Mucosa of stomach (tissue), 1 donor: ENCODE results near the gene ZNF771.

ENCODE experiments used
- H3K27me3 ChIP-seq: one replicate; pipeline ENCODE4 v1.7.0; 2013; ENCODE audit warnings: mild to moderate bottlenecking, low read length; ENCODE audit not compliant: control insufficient read depth, insufficient read depth
- H3K36me3 ChIP-seq: one replicate; pipeline ENCODE4 v1.7.0; 2013; ENCODE audit warnings: low read length; ENCODE audit not compliant: control insufficient read depth, insufficient read depth
- H3K4me1 ChIP-seq: one replicate; pipeline ENCODE4 v1.7.0; 2013; ENCODE audit warnings: mild to moderate bottlenecking, low read length; ENCODE audit not compliant: control insufficient read depth, insufficient read depth
- H3K4me3 ChIP-seq: one replicate; pipeline ENCODE4 v1.7.0; 2013; ENCODE audit warnings: low read length
- H3K9ac ChIP-seq: one replicate; pipeline ENCODE4 v1.7.0; 2013; ENCODE audit warnings: mild to moderate bottlenecking, low read length, moderate library complexity
- H3K9me3 ChIP-seq: one replicate; pipeline ENCODE4 v1.7.0; 2013; ENCODE audit warnings: mild to moderate bottlenecking, low read length, moderate library complexity; ENCODE audit not compliant: control insufficient read depth
- donor health status: Pancreatic carcinoma.

The ZNF771 gene

DNA sequence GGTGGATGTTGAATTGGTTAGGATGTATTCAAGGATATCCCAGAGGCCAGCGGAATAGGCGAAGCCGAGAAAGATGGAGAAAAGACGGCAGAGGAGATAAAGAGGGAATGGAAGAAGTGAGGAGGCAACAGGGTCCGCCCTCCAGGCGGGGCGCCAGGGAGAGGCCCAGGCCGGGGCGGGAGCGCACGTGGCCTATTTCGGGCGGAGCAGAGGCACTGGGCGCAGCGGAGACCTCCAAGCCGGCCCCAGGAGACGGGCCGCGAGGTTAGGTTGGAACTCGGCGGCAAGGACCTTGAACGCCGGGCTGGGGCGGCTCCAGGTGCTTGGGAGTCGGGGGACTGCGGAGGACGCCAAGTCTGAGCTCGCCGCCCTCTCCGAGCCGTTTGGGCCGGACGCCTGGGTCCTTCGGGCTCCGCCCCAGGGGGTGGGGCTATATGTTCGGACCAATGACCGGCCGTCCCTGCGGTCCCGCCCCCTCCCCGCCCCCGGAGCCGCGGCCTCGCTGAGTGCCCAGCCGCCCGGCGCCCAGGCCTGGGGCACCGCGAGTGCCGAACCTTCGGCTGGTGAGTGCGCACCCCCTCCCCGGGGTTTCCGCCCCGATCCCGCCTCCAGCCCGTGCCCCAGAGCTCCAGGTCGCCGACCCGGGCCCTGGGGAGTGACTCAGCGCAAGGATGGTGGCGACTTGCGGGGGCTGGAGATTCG, at the start of gene ZNF771:
ZNF771 (plus strand) TSS at position 505 of the 702 bp plus-strand sequence. CDS start 448 bp downstream, outside the sequence.
- Histone ChIP-seq H3K36me3 (no peaks in the 10 kb centered on the region), H3K4me1 (peaks cover 13% of the 10 kb centered on the region), H3K4me3 (no peak within 1 kb of the TSS), H3K27me3 (no peaks in the 10 kb centered on the region), H3K9ac (peak within 1 kb of the TSS; percentile 61), H3K9me3 (no peaks in the 10 kb centered on the region)

- peaks cover 27% of the 10 kb centered on the region for H3K36me3 ChIP-seq
- no peak overlapping the region for H3K9ac ChIP-seq
- H3K27me3 ChIP-seq: no peaks in the 10 kb centered on the region
- H3K4me1 ChIP-seq: peaks cover 36% of the 10 kb centered on the region
- no peak overlapping the region for H3K4me3 ChIP-seq
- no peaks in the 10 kb centered on the region for H3K9me3 ChIP-seq
Observed at GRCh38 chr16:30357715-30358576, 49.5 kb upstream of the ZNF771 start.

DNA sequence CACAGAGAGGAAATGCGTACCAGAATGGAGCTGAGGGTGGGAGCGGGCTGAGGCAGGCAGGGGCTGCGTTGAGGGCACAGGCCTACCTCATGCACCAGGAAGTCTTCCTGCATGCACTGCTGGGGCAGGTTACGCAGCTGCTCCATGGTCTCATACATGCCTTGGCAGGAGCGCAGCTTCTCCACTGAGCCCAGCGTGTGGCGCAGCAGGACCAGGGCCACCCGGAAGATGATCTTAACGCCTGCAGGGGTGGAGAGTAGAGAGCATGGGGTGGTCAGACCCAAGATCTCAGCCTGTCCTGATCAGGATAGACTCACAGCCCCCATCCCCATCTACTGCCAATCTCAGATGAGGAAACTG, 48.8 kb upstream of the ZNF771 start:
- H3K4me3 ChIP-seq: no peak overlapping the region
- peaks cover 31% of the 10 kb centered on the region for H3K4me1 ChIP-seq
- no peaks in the 10 kb centered on the region for H3K27me3 ChIP-seq
- peaks cover 23% of the 10 kb centered on the region for H3K36me3 ChIP-seq
- no peaks in the 10 kb centered on the region for H3K9me3 ChIP-seq
- H3K9ac ChIP-seq: no peak overlapping the region

DNA sequence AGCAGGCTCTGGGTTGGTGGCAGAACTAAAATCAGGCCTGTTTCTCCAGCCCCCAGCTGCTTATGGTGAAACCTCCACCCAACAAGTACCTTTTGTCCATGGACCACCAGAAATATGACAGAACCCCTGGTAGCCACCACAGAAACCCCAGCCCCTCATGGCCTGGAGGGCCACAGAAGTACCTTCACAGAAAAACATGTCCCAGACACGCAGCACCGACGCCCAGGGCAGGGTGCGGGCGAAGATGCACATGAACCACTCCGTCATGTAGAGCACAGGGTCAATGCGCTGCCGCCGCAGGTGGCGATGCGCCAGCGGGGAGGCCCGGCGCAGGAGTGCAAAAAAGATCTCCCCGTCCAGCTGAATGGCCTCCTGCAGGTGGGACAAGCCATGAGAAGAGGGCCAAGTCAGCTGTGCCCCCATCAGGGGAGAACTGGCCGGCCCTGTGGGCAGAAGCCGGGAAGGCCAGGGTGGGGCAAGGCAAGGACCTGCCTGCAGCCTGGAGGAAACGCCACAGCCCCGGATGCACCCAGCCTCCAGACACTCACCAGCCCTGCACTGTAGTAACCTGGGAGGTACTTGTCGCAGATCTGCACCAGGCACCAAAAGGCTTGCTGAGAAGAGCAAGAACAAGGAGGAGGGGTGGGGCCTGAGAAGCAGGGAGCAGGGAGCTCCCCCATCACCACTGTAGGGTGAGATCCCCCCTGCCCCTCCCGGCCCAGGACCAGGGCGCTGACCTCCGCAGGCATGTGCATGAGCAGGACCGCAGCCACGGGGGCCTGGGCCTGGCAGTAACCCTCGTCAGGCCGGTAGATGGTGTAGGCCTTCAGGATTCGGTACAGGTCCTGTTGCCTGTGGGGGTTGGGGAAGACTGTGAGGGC, 48.2 kb upstream of the ZNF771 start:
- no peak overlapping the region for H3K4me3 ChIP-seq
- H3K36me3 ChIP-seq: peaks cover 19% of the 10 kb centered on the region
- H3K9me3 ChIP-seq: no peaks in the 10 kb centered on the region
- no peak overlapping the region for H3K9ac ChIP-seq
- peaks cover 24% of the 10 kb centered on the region for H3K4me1 ChIP-seq
- H3K27me3 ChIP-seq: no peaks in the 10 kb centered on the region

- Histone ChIP-seq H3K9me3 (no peaks in the 10 kb centered on the region), H3K9ac (no peak overlapping the region), H3K4me3 (no peak overlapping the region), H3K36me3 (peaks cover 19% of the 10 kb centered on the region), H3K27me3 (no peaks in the 10 kb centered on the region), H3K4me1 (peaks cover 22% of the 10 kb centered on the region)
Observed at GRCh38 chr16:30359871-30360170, 47.6 kb upstream of the ZNF771 start.

GRCh38 chr16:30361180-30361579, 46.2 kb upstream of the ZNF771 start:
- no peak overlapping the region for H3K4me3 ChIP-seq
- no peaks in the 10 kb centered on the region for H3K27me3 ChIP-seq
- no peaks in the 10 kb centered on the region for H3K9me3 ChIP-seq
- peaks cover 19% of the 10 kb centered on the region for H3K36me3 ChIP-seq
- H3K4me1 ChIP-seq: peaks cover 13% of the 10 kb centered on the region
- H3K9ac ChIP-seq: no peak overlapping the region

GRCh38 chr16:30365200-30365599, 42.2 kb upstream of the ZNF771 start:
- Histone ChIP-seq H3K9ac (no peak overlapping the region), H3K4me3 (no peak overlapping the region), H3K9me3 (no peaks in the 10 kb centered on the region), H3K36me3 (no peaks in the 10 kb centered on the region), H3K27me3 (no peaks in the 10 kb centered on the region), H3K4me1 (peaks cover 14% of the 10 kb centered on the region)

GRCh38 chr16:30366511-30366910, 40.9 kb upstream of the ZNF771 start:
- Histone ChIP-seq H3K9ac (no peak overlapping the region), H3K9me3 (no peaks in the 10 kb centered on the region), H3K36me3 (no peaks in the 10 kb centered on the region), H3K4me3 (no peak overlapping the region), H3K27me3 (no peaks in the 10 kb centered on the region), H3K4me1 (peaks cover 21% of the 10 kb centered on the region)

GRCh38 chr16:30367349-30368009, 39.9 kb upstream of the ZNF771 start:
- peaks cover 24% of the 10 kb centered on the region for H3K4me1 ChIP-seq
- no peaks in the 10 kb centered on the region for H3K9me3 ChIP-seq
- H3K9ac ChIP-seq: peak overlapping the region; percentile 79
- no peaks in the 10 kb centered on the region for H3K27me3 ChIP-seq
- H3K4me3 ChIP-seq: peak overlapping the region; percentile 37
- H3K36me3 ChIP-seq: no peaks in the 10 kb centered on the region

- Histone ChIP-seq H3K4me1 (peaks cover 24% of the 10 kb centered on the region), H3K9me3 (no peaks in the 10 kb centered on the region), H3K36me3 (no peaks in the 10 kb centered on the region), H3K9ac (peak overlapping the region; percentile 79), H3K27me3 (no peaks in the 10 kb centered on the region), H3K4me3 (peak overlapping the region; percentile 37)
Observed at GRCh38 chr16:30368122-30368791, 39.1 kb upstream of the ZNF771 start.

DNA sequence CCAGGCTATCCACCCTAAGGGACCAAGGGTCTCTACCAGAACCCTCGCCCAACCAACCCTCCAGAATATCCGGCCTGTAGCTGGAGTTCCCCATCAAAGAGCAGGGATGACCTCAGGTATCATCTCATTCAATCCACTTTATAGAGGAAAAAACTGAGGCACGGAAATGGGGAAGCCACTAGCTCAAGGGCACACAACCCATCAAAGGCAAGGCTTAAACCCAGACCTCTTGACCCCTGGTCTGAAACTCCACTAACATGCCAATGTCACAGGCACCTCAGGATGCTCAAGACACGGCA, 38.7 kb upstream of the ZNF771 start:
- peak overlapping the region; percentile 17 for H3K4me3 ChIP-seq
- H3K27me3 ChIP-seq: no peaks in the 10 kb centered on the region
- no peaks in the 10 kb centered on the region for H3K9me3 ChIP-seq
- H3K4me1 ChIP-seq: peaks cover 24% of the 10 kb centered on the region
- no peaks in the 10 kb centered on the region for H3K36me3 ChIP-seq
- H3K9ac ChIP-seq: peak overlapping the region; percentile 79
